Activated CD8-positive, alpha-beta memory T cell treated with anti-CD3 and anti-CD28 coated beads, Interleukin-2, amount 50 U/mL, for 1 hour (primary cell): ENCODE data around the gene USP3.
"Not testable (repeated sequence)": the region's sequence is repeated elsewhere in the genome, so short reads cannot be mapped to it uniquely, and the experiment has no call there.

Experiments used
- DNase-seq: peaks from one replicate; pipeline ENCODE4 v3.0.0-alpha.2; 2020; ENCODE audit errors: extremely low read depth

The USP3 gene

GRCh38 chr15:63513728-63514127, 9.3 kb downstream of the USP3 start:
- no peak for DNase-seq

- no peak for DNase-seq
These were observed 10.1 kb downstream of the USP3 start for GRCh38 chr15:63514531-63514943.

- DNase-seq: no peak
These were observed 12.8 kb downstream of the USP3 start for GRCh38 chr15:63517202-63517601.

- DNase-seq: no peak
These were observed 13.2 kb downstream of the USP3 start for GRCh38 chr15:63517628-63518027.

GRCh38 chr15:63519041-63519440, 14.6 kb downstream of the USP3 start:
- no peak for DNase-seq

- no peak for DNase-seq
These were observed 15.3 kb downstream of the USP3 start for GRCh38 chr15:63519548-63520178.

- DNase-seq: not testable (repeated sequence)
These were observed 16.1 kb downstream of the USP3 start for GRCh38 chr15:63520462-63520861.

- DNase-seq: no peak
These were observed 17.8 kb downstream of the USP3 start for GRCh38 chr15:63522225-63522578.

- DNase-seq: no peak
These were observed 19.1 kb downstream of the USP3 start for GRCh38 chr15:63523306-63523990.

GRCh38 chr15:63524316-63525015, 20.1 kb downstream of the USP3 start:
- no peak for DNase-seq

- no peak for DNase-seq
These were observed 22.0 kb downstream of the USP3 start for GRCh38 chr15:63526401-63526800.

- DNase-seq: no peak
These were observed 23.8 kb downstream of the USP3 start for GRCh38 chr15:63528138-63528659.

GRCh38 chr15:63530235-63530634, 25.8 kb downstream of the USP3 start:
- no peak for DNase-seq

- no peak for DNase-seq
These were observed 26.4 kb downstream of the USP3 start for GRCh38 chr15:63530752-63531299.

GRCh38 chr15:63531586-63531985, 27.2 kb downstream of the USP3 start:
- DNase-seq: no peak

GRCh38 chr15:63532307-63532744, 27.9 kb downstream of the USP3 start:
- no peak for DNase-seq

- not testable (repeated sequence) for DNase-seq
These were observed 30.5 kb downstream of the USP3 start for GRCh38 chr15:63534888-63535287.

- no peak for DNase-seq
These were observed 31.3 kb downstream of the USP3 start for GRCh38 chr15:63535689-63536088.

GRCh38 chr15:63538876-63539275, 34.5 kb downstream of the USP3 start:
- DNase-seq: no peak

GRCh38 chr15:63539521-63539920, 35.1 kb downstream of the USP3 start:
- DNase-seq: no peak

- no peak for DNase-seq
These were observed 35.6 kb downstream of the USP3 start for GRCh38 chr15:63539998-63540397.

GRCh38 chr15:63540449-63540848, 36.1 kb downstream of the USP3 start:
- DNase-seq: no peak
